ENCODE results near the gene PMVK.

DNA sequence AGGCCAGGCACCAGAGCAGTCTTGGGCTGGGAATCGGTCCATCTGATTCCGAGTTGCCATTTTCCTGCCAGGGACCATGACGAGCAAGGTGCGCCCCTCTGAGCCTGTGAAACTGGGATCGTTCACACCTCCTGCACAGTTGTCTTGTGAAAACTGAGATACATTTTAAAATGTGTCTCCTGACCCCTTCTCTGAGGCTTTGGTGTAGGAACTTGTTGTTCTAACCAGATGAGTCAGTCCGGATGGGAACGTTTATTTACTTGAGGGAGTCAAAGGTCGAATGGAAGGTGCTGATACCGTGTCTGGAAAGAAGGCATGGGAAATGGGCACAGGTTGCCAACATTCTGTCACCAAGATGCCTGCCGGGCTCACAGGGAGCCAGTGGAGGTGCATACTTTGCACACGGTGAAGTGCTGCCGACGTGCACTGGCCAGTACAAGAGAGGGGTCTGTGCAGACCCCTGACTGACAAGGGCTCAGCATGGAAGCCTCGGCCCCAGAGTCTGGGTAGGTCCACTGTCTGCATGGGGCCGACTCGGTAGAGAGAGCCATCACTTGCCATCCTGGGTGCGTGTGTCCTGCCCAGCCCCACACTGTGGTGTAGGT, 59.0 kb downstream of the PMVK start:
- TF ChIP-seq EZH2 (IDR thresholded peaks at IDR 0.05; ENCODE audit: low read length, unreplicated experiment) (no peak), EZH2phosphoT487 (IDR thresholded peaks at IDR 0.05; ENCODE audit: borderline replicate concordance, low read length) (no peak)
- TF ChIP-seq, protein P1, sequence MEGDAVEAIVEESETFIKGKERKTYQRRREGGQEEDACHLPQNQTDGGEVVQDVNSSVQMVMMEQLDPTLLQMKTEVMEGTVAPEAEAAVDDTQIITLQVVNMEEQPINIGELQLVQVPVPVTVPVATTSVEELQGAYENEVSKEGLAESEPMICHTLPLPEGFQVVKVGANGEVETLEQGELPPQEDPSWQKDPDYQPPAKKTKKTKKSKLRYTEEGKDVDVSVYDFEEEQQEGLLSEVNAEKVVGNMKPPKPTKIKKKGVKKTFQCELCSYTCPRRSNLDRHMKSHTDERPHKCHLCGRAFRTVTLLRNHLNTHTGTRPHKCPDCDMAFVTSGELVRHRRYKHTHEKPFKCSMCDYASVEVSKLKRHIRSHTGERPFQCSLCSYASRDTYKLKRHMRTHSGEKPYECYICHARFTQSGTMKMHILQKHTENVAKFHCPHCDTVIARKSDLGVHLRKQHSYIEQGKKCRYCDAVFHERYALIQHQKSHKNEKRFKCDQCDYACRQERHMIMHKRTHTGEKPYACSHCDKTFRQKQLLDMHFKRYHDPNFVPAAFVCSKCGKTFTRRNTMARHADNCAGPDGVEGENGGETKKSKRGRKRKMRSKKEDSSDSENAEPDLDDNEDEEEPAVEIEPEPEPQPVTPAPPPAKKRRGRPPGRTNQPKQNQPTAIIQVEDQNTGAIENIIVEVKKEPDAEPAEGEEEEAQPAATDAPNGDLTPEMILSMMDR (conservative IDR thresholded peaks at IDR 0.05; ENCODE audit: low read depth, low read length): no peak
